PC-3 (cell line): ENCODE data around the gene BFSP2. TPM values are rescaled to one million over a fixed set of nuclear protein-coding genes. Genes with fewer than 3 reads are reported as not detected.
"Not testable (repeated sequence)": the region's sequence is repeated elsewhere in the genome, so short reads cannot be mapped to it uniquely, and the experiment has no call there.

Source experiments
- ATAC-seq: fragments of 200-7000 bp; cut with Tn5 transposase; 2 replicates; pipeline ENCODE4 v1.9.1; 2020; ENCODE audit warnings: mild to moderate bottlenecking, moderate library complexity
- BruUV-seq: library from RNA; stranded (reverse); fragments of 400-500 nt; replicated peaks from 2 replicates; lab custom pipeline; 2021; lab: Mats Ljungman, UMichigan
- CTCF ChIA-PET: fragments of 300-600 bp; sonication (Branson Sonifier 250); formaldehyde crosslinking; loops from one replicate; lab custom pipeline; 2022; ENCODE audit warnings: antibody characterized with exemption; lab: Charles Lee
- POLR2A ChIA-PET: fragments of 300-600 bp; sonication (Branson Sonifier 250); formaldehyde crosslinking; loops from one replicate; lab custom pipeline; 2022; ENCODE audit warnings: antibody characterized with exemption; ENCODE audit not compliant: unreplicated experiment; lab: Charles Lee
- DNase-seq: peaks from one replicate; pipeline ENCODE4 v3.0.0-alpha.2; 2015
- H2AFZ ChIP-seq: fragments of 300-600 bp; sonication (generic); 2 replicates; pipeline ENCODE4 v1.6.0; 2016; ENCODE audit warnings: antibody characterized with exemption, low read length
- H3F3A ChIP-seq: fragments of 300-600 bp; sonication (generic); one replicate; pipeline ENCODE4 v1.6.0; 2017; ENCODE audit warnings: antibody characterized with exemption, low read length, control low read depth, mild to moderate bottlenecking; ENCODE audit not compliant: unreplicated experiment
- H3K27ac ChIP-seq: fragments of 300-600 bp; sonication (generic); 2 replicates; pipeline ENCODE4 v1.5.1; 2016; ENCODE audit warnings: mild to moderate bottlenecking, low read length
- H3K27me3 ChIP-seq: fragments of 300-600 bp; sonication (generic); 2 replicates; pipeline ENCODE4 v1.6.1; 2016; ENCODE audit warnings: low read length, mixed read lengths
- H3K36me3 ChIP-seq: fragments of 300-600 bp; sonication (generic); 2 replicates; pipeline ENCODE4 v1.6.1; 2016; ENCODE audit warnings: low read depth, mixed run types, low read length, mixed read lengths
- H3K4me1 ChIP-seq: fragments of 300-600 bp; sonication (generic); 2 replicates; pipeline ENCODE4 v1.5.1; 2016; ENCODE audit warnings: low read length; ENCODE audit not compliant: insufficient read depth
- H3K4me2 ChIP-seq: fragments of 300-600 bp; sonication (generic); 2 replicates; pipeline ENCODE4 v1.6.0; 2016; ENCODE audit warnings: low read length
- H3K4me3 ChIP-seq: fragments of 300-600 bp; sonication (generic); 2 replicates; pipeline ENCODE4 v1.5.1; 2016; ENCODE audit warnings: mild to moderate bottlenecking, low read length, mixed read lengths
- H3K79me2 ChIP-seq: fragments of 300-600 bp; sonication (generic); 2 replicates; pipeline ENCODE4 v1.6.1; 2017; ENCODE audit warnings: low read length, mixed read lengths
- H3K9ac ChIP-seq: fragments of 300-600 bp; sonication (generic); 2 replicates; pipeline ENCODE4 v1.6.0; 2016; ENCODE audit warnings: mild to moderate bottlenecking, low read length
- H3K9me2 ChIP-seq: fragments of 300-600 bp; sonication (generic); replicated peaks from 2 replicates; pipeline ENCODE4 v1.6.1; 2016; ENCODE audit warnings: mixed run types, low read length, mixed read lengths
- H3K9me3 ChIP-seq: fragments of 300-600 bp; sonication (generic); 2 replicates; pipeline ENCODE4 v1.6.1; 2016; ENCODE audit warnings: low read length, mixed read lengths
- H4K20me1 ChIP-seq: fragments of 300-600 bp; sonication (generic); 2 replicates; pipeline ENCODE4 v1.6.1; 2016; ENCODE audit warnings: low read length, mixed read lengths
- EZH2 ChIP-seq: fragments of 300-600 bp; sonication (generic); IDR thresholded peaks from one replicate; pipeline ENCODE4 v1.6.1; 2017; ENCODE audit warnings: antibody characterized with exemption, mild to moderate bottlenecking, low read length; ENCODE audit not compliant: unreplicated experiment
- EZH2phosphoT487 ChIP-seq: fragments of 300-600 bp; sonication (generic); IDR thresholded peaks from 2 replicates; pipeline ENCODE4 v1.6.1; 2018; ENCODE audit warnings: mild to moderate bottlenecking, antibody characterized with exemption, low read length, borderline replicate concordance
- intact Hi-C: fragments of 100-400 bp; cut with micrococcal nuclease; formaldehyde crosslinking; loops from 2 replicates; pipeline ENCODE4 v1.9.0; 2023
- total RNA-seq: library from RNA; depleted of rRNA; stranded (reverse); fragments of >200 nt; gene quantifications from 2 replicates; pipeline ENCODE4 v1.2.3, GENCODE V29; 2014
- TF ChIP-seq, protein P1 (sequence below): fragments of 300-600 bp; sonication (generic); conservative IDR thresholded peaks from 2 replicates; pipeline ENCODE4 v1.5.1; 2017; ENCODE audit warnings: antibody characterized with exemption, low read depth, mild to moderate bottlenecking, low read length

The BFSP2 gene
- total RNA-seq, 1 experiment from 2014 or later = not detected

DNA sequence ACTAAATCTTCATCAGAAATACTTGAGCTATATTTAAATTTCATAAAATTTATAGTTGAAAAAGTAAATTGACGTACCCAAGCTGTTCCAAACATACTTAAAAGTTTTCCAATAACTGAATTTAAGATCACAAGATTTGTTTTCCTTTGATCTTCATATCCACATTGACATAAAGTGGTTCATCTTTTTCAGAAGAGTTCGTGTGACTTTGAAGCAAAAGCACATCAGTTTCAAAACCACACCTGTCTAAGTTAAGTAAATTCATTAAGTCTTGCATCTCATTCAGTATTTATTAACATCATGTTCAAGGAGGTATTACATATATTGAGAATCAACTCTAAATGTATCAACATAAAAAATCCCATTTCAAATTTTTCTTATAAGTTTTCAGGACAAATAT, 79.5 kb downstream of the BFSP2 start:
- Histone ChIP-seq H3K4me1 (peaks cover 13% of the 10 kb centered on the region), H3K27me3 (no peaks in the 10 kb centered on the region), H3F3A (no peaks in the 10 kb centered on the region), H3K79me2 (no peaks in the 10 kb centered on the region), H3K9me2 (no peaks in the 10 kb centered on the region), H3K9me3 (no peaks in the 10 kb centered on the region), H2AFZ (no peak overlapping the region), H3K27ac (peak overlapping the region; percentile 54), H3K9ac (no peak overlapping the region), H3K36me3 (no peaks in the 10 kb centered on the region), H3K4me3 (no peak overlapping the region), H3K4me2 (no peak overlapping the region), H4K20me1 (no peaks in the 10 kb centered on the region)
- intact Hi-C loops = no loop called here
- no TSS peak for BruUV-seq
- TF ChIP-seq EZH2phosphoT487 = no peak
- POLR2A ChIA-PET = interaction anchor here (0.5 to 1.0 kb wide), 3 partner anchors 53 to 91 kb away, joined by 3 to 4 read pairs (median 4); no protein-coding TSS in a partner anchor
- CTCF ChIA-PET = interaction anchor here (0.9 kb wide), 1 partner anchor 451 kb away, joined by 3 read pairs; no protein-coding TSS in a partner anchor
- ATAC-seq (no peak), DNase-seq (no peak)

DNA sequence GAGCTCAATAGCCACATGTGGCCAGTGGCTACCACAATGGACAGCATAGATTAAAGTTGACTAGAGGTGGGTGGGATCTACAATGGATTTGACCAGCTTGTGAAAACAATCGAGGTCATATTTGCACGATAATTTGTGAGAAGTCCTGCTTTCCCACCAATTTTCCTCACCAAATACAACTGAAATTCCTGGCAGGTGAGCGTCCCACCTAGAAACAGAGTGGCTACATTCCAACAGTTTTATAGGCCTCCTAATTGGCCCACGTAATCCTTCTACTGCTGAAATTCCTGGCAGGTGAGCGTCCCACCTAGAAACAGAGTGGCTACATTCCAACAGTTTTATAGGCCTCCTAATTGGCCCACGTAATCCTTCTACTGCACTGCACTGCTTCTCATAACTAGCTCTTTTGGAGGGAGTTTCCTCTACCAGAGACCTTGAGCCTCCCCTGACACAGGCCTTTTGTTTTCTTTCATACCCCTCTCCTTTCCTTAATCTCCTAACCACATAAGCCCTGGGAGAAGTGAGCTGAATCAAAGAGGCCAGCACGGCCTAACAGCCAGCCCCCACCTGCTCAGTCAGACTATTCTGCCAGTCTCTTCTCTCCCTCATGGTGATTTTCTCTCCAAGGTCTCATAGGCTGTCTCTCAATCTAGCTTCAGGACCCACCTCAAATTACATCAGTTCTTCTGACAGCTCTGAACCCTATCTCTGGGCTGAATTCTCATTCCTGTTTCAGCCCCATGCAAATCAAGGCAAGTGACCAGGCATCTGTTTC, 80.2 kb downstream of the BFSP2 start:
- H3F3A ChIP-seq = no peaks in the 10 kb centered on the region
- no peaks in the 10 kb centered on the region for H3K79me2 ChIP-seq
- no peak overlapping the region for H3K4me3 ChIP-seq
- H3K9ac ChIP-seq = peak overlapping the region; percentile 44
- H3K9me3 ChIP-seq = no peaks in the 10 kb centered on the region
- ChIA-PET CTCF (interaction anchor here (0.9 kb wide), 1 partner anchor 450 kb away, joined by 3 read pairs; no protein-coding TSS in a partner anchor), POLR2A (interaction anchor here (0.5 to 1.0 kb wide), 4 partner anchors 52 to 93 kb away, joined by 3 to 4 read pairs (median 4); partner anchors contain the start of gene CDV3)
- no peaks in the 10 kb centered on the region for H4K20me1 ChIP-seq
- TF ChIP-seq EZH2 = no peak
- TF ChIP-seq EZH2phosphoT487 = no peak
- TF ChIP-seq, protein P1, sequence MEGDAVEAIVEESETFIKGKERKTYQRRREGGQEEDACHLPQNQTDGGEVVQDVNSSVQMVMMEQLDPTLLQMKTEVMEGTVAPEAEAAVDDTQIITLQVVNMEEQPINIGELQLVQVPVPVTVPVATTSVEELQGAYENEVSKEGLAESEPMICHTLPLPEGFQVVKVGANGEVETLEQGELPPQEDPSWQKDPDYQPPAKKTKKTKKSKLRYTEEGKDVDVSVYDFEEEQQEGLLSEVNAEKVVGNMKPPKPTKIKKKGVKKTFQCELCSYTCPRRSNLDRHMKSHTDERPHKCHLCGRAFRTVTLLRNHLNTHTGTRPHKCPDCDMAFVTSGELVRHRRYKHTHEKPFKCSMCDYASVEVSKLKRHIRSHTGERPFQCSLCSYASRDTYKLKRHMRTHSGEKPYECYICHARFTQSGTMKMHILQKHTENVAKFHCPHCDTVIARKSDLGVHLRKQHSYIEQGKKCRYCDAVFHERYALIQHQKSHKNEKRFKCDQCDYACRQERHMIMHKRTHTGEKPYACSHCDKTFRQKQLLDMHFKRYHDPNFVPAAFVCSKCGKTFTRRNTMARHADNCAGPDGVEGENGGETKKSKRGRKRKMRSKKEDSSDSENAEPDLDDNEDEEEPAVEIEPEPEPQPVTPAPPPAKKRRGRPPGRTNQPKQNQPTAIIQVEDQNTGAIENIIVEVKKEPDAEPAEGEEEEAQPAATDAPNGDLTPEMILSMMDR = no peak
- peaks cover 13% of the 10 kb centered on the region for H3K4me1 ChIP-seq
- no peaks in the 10 kb centered on the region for H3K27me3 ChIP-seq
- H3K27ac ChIP-seq = peak overlapping the region; percentile 96
- H3K9me2 ChIP-seq = no peaks in the 10 kb centered on the region
- H3K36me3 ChIP-seq = no peaks in the 10 kb centered on the region
- DNase-seq (peak; percentile 90), ATAC-seq (peak; percentile 94)
- no TSS peak for BruUV-seq
- peak overlapping the region; percentile 54; the same call in 1 of the 2 replicates for H3K4me2 ChIP-seq
- H2AFZ ChIP-seq = no peak overlapping the region; the same call in 1 of the 2 replicates
- intact Hi-C loops = no loop called here

DNA sequence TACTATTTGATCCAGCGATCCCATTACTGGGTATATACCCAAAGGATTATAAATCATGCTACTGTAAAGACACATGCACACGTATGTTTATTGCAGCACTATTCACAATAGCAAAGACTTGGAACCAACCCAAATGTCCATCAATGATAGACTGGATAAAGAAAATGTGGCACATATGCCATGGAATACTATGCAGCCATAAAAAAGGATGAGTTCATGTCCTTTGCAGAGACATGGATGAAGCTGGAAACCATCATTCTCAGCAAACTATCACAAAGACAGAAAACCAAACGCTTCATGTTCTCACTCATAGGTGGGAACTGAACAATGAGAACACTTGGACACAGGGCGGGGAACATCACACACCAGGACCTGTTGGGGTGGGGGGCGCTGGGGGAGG, 82.6 kb downstream of the BFSP2 start:
- H3K9me3 ChIP-seq, H3K9ac ChIP-seq, CTCF ChIA-PET, H4K20me1 ChIP-seq, POLR2A ChIA-PET, H3K9me2 ChIP-seq, H3K79me2 ChIP-seq, H3K4me3 ChIP-seq, DNase-seq, H3K4me2 ChIP-seq, H3K36me3 ChIP-seq, H2AFZ ChIP-seq, H3K27ac ChIP-seq, intact Hi-C loops, H3F3A ChIP-seq, H3K27me3 ChIP-seq, ATAC-seq, BruUV-seq: not testable (repeated sequence)
- peaks cover 13% of the 10 kb centered on the region for H3K4me1 ChIP-seq
